Sigmoid colon (tissue), 3 donors: ENCODE results near the gene PJVK.
A peak's percentile ranks its signal among the peaks of the same experiment; 100 is the strongest.

Experiments used
- CTCF ChIP-seq, 4 experiments: fragments of 450-650 bp in 3 of 4; fragments of 200-600 bp in 1 of 4; IDR thresholded peaks; one replicate each; pipeline ENCODE4 v1.5.1; 2016 to 2019; ENCODE audit warnings: antibody characterized with exemption in 4 of 4, mild to moderate bottlenecking in 3 of 4, moderate library complexity in 2 of 4
- POLR2A ChIP-seq, 2 donors: fragments of 450-650 bp; IDR thresholded peaks; one replicate each; pipeline ENCODE4 v1.6.1; 2016; ENCODE audit warnings: antibody characterized with exemption in 2 of 2, mild to moderate bottlenecking in 2 of 2, moderate library complexity in 2 of 2

GRCh38 chr2:178479275-178479616 lies 28.1 kb downstream of the PJVK start:
- peak in 1 of 4 experiments; percentile 4 for TF ChIP-seq CTCF (IDR thresholded peaks at IDR 0.05)
- TF ChIP-seq POLR2A (IDR thresholded peaks at IDR 0.05), result no peak
